Stimulated activated naive CD8-positive, alpha-beta T cell treated with anti-CD3 and anti-CD28 coated beads, Interleukin-15, Interleukin-2, amounts not matched to agents 100 ng/mL and 50 ng/mL, for 24 hours (primary cell): ENCODE measurements around the gene GRIN2A.

Experiments used
- H3K27ac Mint-ChIP-seq: one replicate; pipeline ENCODE4 v1.8.0; 2021; ENCODE audit warnings: mild to moderate bottlenecking, mixed read lengths
- H3K27me3 Mint-ChIP-seq: one replicate; pipeline ENCODE4 v1.8.0; 2021; ENCODE audit warnings: mixed read lengths
- H3K36me3 Mint-ChIP-seq: one replicate; pipeline ENCODE4 v1.8.0; 2021; ENCODE audit warnings: low read depth, mixed read lengths
- H3K4me1 Mint-ChIP-seq: one replicate; pipeline ENCODE4 v1.8.0; 2021; ENCODE audit warnings: low read depth, mixed read lengths
- H3K4me3 Mint-ChIP-seq: one replicate; pipeline ENCODE4 v1.8.0; 2021; ENCODE audit warnings: mild to moderate bottlenecking, mixed read lengths
- H3K9me3 Mint-ChIP-seq: one replicate; pipeline ENCODE4 v1.8.0; 2021; ENCODE audit warnings: mixed read lengths

GRIN2A gene

GRCh38 chr16:9772526-9773225 lies 409.6 kb downstream of the GRIN2A start:
- peaks cover 3% of the 10 kb centered on the region for H3K9me3 Mint-ChIP-seq
- no peak overlapping the region for H3K4me3 Mint-ChIP-seq
- H3K4me1 Mint-ChIP-seq = no peaks in the 10 kb centered on the region
- no peak overlapping the region for H3K27ac Mint-ChIP-seq
- no peaks in the 10 kb centered on the region for H3K36me3 Mint-ChIP-seq
- H3K27me3 Mint-ChIP-seq = no peaks in the 10 kb centered on the region

GRCh38 chr16:9766891-9767290 lies 415.3 kb downstream of the GRIN2A start:
- Mint-ChIP-seq H3K9me3 (no peaks in the 10 kb centered on the region), H3K36me3 (no peaks in the 10 kb centered on the region), H3K27me3 (no peaks in the 10 kb centered on the region), H3K4me3 (no peak overlapping the region), H3K4me1 (no peaks in the 10 kb centered on the region), H3K27ac (no peak overlapping the region)

- Mint-ChIP-seq H3K4me1 (no peaks in the 10 kb centered on the region), H3K27me3 (no peaks in the 10 kb centered on the region), H3K27ac (no peak overlapping the region), H3K4me3 (no peak overlapping the region), H3K36me3 (no peaks in the 10 kb centered on the region), H3K9me3 (peaks cover 2% of the 10 kb centered on the region)
Observed at GRCh38 chr16:9763505-9763904, 418.7 kb downstream of the GRIN2A start.

GRCh38 chr16:9761870-9762269 lies 420.4 kb downstream of the GRIN2A start:
- Mint-ChIP-seq H3K27ac (no peak overlapping the region), H3K9me3 (peaks cover 2% of the 10 kb centered on the region), H3K4me3 (no peak overlapping the region), H3K4me1 (no peaks in the 10 kb centered on the region), H3K36me3 (no peaks in the 10 kb centered on the region), H3K27me3 (no peaks in the 10 kb centered on the region)

- H3K27ac Mint-ChIP-seq = no peak overlapping the region
- H3K9me3 Mint-ChIP-seq = peaks cover 2% of the 10 kb centered on the region
- H3K4me1 Mint-ChIP-seq = no peaks in the 10 kb centered on the region
- no peaks in the 10 kb centered on the region for H3K27me3 Mint-ChIP-seq
- no peaks in the 10 kb centered on the region for H3K36me3 Mint-ChIP-seq
- H3K4me3 Mint-ChIP-seq = no peak overlapping the region
Observed at GRCh38 chr16:9757687-9758086, 424.5 kb downstream of the GRIN2A start.

- H3K9me3 Mint-ChIP-seq = peaks cover 2% of the 10 kb centered on the region
- H3K4me1 Mint-ChIP-seq = no peaks in the 10 kb centered on the region
- H3K27me3 Mint-ChIP-seq = no peaks in the 10 kb centered on the region
- no peak overlapping the region for H3K4me3 Mint-ChIP-seq
- no peak overlapping the region for H3K27ac Mint-ChIP-seq
- H3K36me3 Mint-ChIP-seq = no peaks in the 10 kb centered on the region
Observed at GRCh38 chr16:9756434-9756833, 425.8 kb downstream of the GRIN2A start.

- Mint-ChIP-seq H3K4me1 (no peaks in the 10 kb centered on the region), H3K4me3 (no peak overlapping the region), H3K36me3 (no peaks in the 10 kb centered on the region), H3K27ac (no peak overlapping the region), H3K9me3 (peaks cover 2% of the 10 kb centered on the region), H3K27me3 (no peaks in the 10 kb centered on the region)
Observed at GRCh38 chr16:9755081-9755480, 427.1 kb downstream of the GRIN2A start.

- Mint-ChIP-seq H3K36me3 (no peaks in the 10 kb centered on the region), H3K27ac (no peak overlapping the region), H3K4me3 (no peak overlapping the region), H3K27me3 (peaks cover 4% of the 10 kb centered on the region), H3K9me3 (peaks cover 4% of the 10 kb centered on the region), H3K4me1 (no peaks in the 10 kb centered on the region)
Observed at GRCh38 chr16:9741776-9742175, 440.5 kb downstream of the GRIN2A start.

GRCh38 chr16:9739301-9739700 lies 442.9 kb downstream of the GRIN2A start:
- no peaks in the 10 kb centered on the region for H3K4me1 Mint-ChIP-seq
- H3K36me3 Mint-ChIP-seq = no peaks in the 10 kb centered on the region
- H3K27ac Mint-ChIP-seq = no peak overlapping the region
- no peak overlapping the region for H3K4me3 Mint-ChIP-seq
- H3K9me3 Mint-ChIP-seq = peaks cover 4% of the 10 kb centered on the region
- H3K27me3 Mint-ChIP-seq = peaks cover 4% of the 10 kb centered on the region

GRCh38 chr16:9738690-9739089 lies 443.5 kb downstream of the GRIN2A start:
- no peaks in the 10 kb centered on the region for H3K4me1 Mint-ChIP-seq
- peaks cover 4% of the 10 kb centered on the region for H3K27me3 Mint-ChIP-seq
- no peak overlapping the region for H3K4me3 Mint-ChIP-seq
- no peak overlapping the region for H3K27ac Mint-ChIP-seq
- H3K9me3 Mint-ChIP-seq = peaks cover 4% of the 10 kb centered on the region
- H3K36me3 Mint-ChIP-seq = no peaks in the 10 kb centered on the region

- Mint-ChIP-seq H3K36me3 (no peaks in the 10 kb centered on the region), H3K4me3 (no peak overlapping the region), H3K27me3 (no peaks in the 10 kb centered on the region), H3K4me1 (no peaks in the 10 kb centered on the region), H3K27ac (no peak overlapping the region), H3K9me3 (no peaks in the 10 kb centered on the region)
Observed at GRCh38 chr16:9736547-9736946, 445.7 kb downstream of the GRIN2A start.

- H3K27me3 Mint-ChIP-seq = no peaks in the 10 kb centered on the region
- H3K4me1 Mint-ChIP-seq = no peaks in the 10 kb centered on the region
- no peak overlapping the region for H3K27ac Mint-ChIP-seq
- H3K36me3 Mint-ChIP-seq = no peaks in the 10 kb centered on the region
- H3K9me3 Mint-ChIP-seq = no peaks in the 10 kb centered on the region
- H3K4me3 Mint-ChIP-seq = no peak overlapping the region
Observed at GRCh38 chr16:9723136-9723535, 459.1 kb downstream of the GRIN2A start.

- no peaks in the 10 kb centered on the region for H3K36me3 Mint-ChIP-seq
- H3K27ac Mint-ChIP-seq = no peak overlapping the region
- H3K9me3 Mint-ChIP-seq = peaks cover 3% of the 10 kb centered on the region
- H3K4me3 Mint-ChIP-seq = no peak overlapping the region
- H3K27me3 Mint-ChIP-seq = no peaks in the 10 kb centered on the region
- no peaks in the 10 kb centered on the region for H3K4me1 Mint-ChIP-seq
Observed at GRCh38 chr16:9713907-9714306, 468.3 kb downstream of the GRIN2A start.

GRCh38 chr16:9713156-9713555 lies 469.1 kb downstream of the GRIN2A start:
- Mint-ChIP-seq H3K4me3 (no peak overlapping the region), H3K9me3 (peaks cover 3% of the 10 kb centered on the region), H3K27me3 (no peaks in the 10 kb centered on the region), H3K27ac (no peak overlapping the region), H3K36me3 (no peaks in the 10 kb centered on the region), H3K4me1 (no peaks in the 10 kb centered on the region)

GRCh38 chr16:9708972-9709620 lies 473.1 kb downstream of the GRIN2A start:
- Mint-ChIP-seq H3K9me3 (peaks cover 4% of the 10 kb centered on the region), H3K27ac (no peak overlapping the region), H3K36me3 (no peaks in the 10 kb centered on the region), H3K27me3 (no peaks in the 10 kb centered on the region), H3K4me1 (no peaks in the 10 kb centered on the region), H3K4me3 (no peak overlapping the region)
